B cell (primary cell): Measurements from ENCODE around the gene WASF2. TPM values are rescaled to one million over a fixed set of nuclear protein-coding genes. Genes with fewer than 3 reads are reported as not detected.
A peak's percentile ranks its signal among the peaks of the same experiment; 100 is the strongest.

Experiments used
- ATAC-seq: fragments of 200-7000 bp; cut with Tn5 transposase; one replicate; pipeline ENCODE4 v1.10.0; 2021; ENCODE audit warnings: low read depth, mild to moderate bottlenecking, moderate number of reproducible peaks, moderate library complexity
- CTCF ChIA-PET: fragments of 350-600 bp; sonication (Branson Sonifier 250); formaldehyde crosslinking; loops from one replicate; lab custom pipeline; 2021; ENCODE audit warnings: antibody characterized with exemption, inconsistent platforms; lab: Charles Lee
- POLR2A ChIA-PET: fragments of 350-600 bp; sonication (Branson Sonifier 250); formaldehyde crosslinking; loops from one replicate; lab custom pipeline; 2021; ENCODE audit warnings: antibody characterized with exemption; lab: Charles Lee
- DNase-seq: peaks from one replicate; pipeline ENCODE4 v3.0.0; 2013
- H2AFZ ChIP-seq: 2 replicates; pipeline ENCODE4 v1.6.1; 2012; ENCODE audit warnings: mild to moderate bottlenecking, low read depth, low read length; ENCODE audit not compliant: insufficient read depth, poor library complexity, severe bottlenecking
- H3K27ac ChIP-seq, 2 donors: 1 replicate in 1 of 2; 2 replicates in 1 of 2; pipeline ENCODE4 v1.5.1; 2012 to 2013; ENCODE audit warnings: low read length in 2 of 2, mild to moderate bottlenecking in 2 of 2, moderate library complexity in 1 of 2
- H3K27me3 ChIP-seq, 4 experiments: fragments of 200-600 bp in 1 of 4; sonication (generic) in 1 of 4; replicated peaks in 1 of 4; 1 replicate in 2 of 4; 2 replicates in 2 of 4; pipeline versions ENCODE4 v1.6.1 to v1.7.0; 2013 to 2016; ENCODE audit warnings: low read length in 3 of 4, mild to moderate bottlenecking in 2 of 4, mixed read lengths in 1 of 4, moderate library complexity in 1 of 4; ENCODE audit not compliant: insufficient read depth in 4 of 4, control insufficient read depth in 3 of 4; ENCODE audit errors: control extremely low read depth in 1 of 4
- H3K36me3 ChIP-seq, 2 experiments: replicated peaks in 1 of 2; 1 replicate in 1 of 2; 2 replicates in 1 of 2; pipeline versions ENCODE4 v1.6.1 to v1.7.1; 2013; ENCODE audit warnings: low read length in 1 of 2; ENCODE audit not compliant: insufficient read depth in 2 of 2, control insufficient read depth in 1 of 2; ENCODE audit errors: control extremely low read depth in 1 of 2, extremely low read depth in 1 of 2
- H3K4me1 ChIP-seq, 2 donors: fragments of 200-600 bp in 1 of 2; sonication (generic) in 1 of 2; 1 replicate in 1 of 2; 2 replicates in 1 of 2; pipeline versions ENCODE4 v1.5.1 to v1.6.1; 2013 to 2017; ENCODE audit warnings: low read length in 2 of 2; ENCODE audit not compliant: control insufficient read depth in 2 of 2, insufficient read depth in 2 of 2
- H3K4me2 ChIP-seq: replicated peaks from 2 replicates; pipeline ENCODE3; 2012; ENCODE audit warnings: mild to moderate bottlenecking, low read depth, low read length; ENCODE audit not compliant: poor library complexity, severe bottlenecking
- H3K4me3 ChIP-seq, 5 experiments: fragments of 200-600 bp in 1 of 5; sonication (generic) in 1 of 5; 1 replicate in 3 of 5; 2 replicates in 2 of 5; pipeline versions ENCODE4 v1.5.1 to v1.7.0; 2011 to 2016; ENCODE audit warnings: low read length in 4 of 5, mild to moderate bottlenecking in 4 of 5, low read depth in 2 of 5, control low read depth in 1 of 5, moderate library complexity in 1 of 5; ENCODE audit not compliant: insufficient read depth in 1 of 5; ENCODE audit errors: control extremely low read depth in 1 of 5, extremely low read depth in 1 of 5
- H3K79me2 ChIP-seq: fragments of 200-600 bp; sonication (generic); one replicate; pipeline ENCODE4 v1.6.0; 2016; ENCODE audit warnings: low read length; ENCODE audit not compliant: control insufficient read depth, insufficient read depth
- H3K9ac ChIP-seq: fragments of 200-600 bp; sonication (generic); 2 replicates; pipeline ENCODE4 v1.6.1; 2017; ENCODE audit warnings: mild to moderate bottlenecking, low read length, moderate library complexity
- H3K9me3 ChIP-seq, 3 donors: one replicate each; pipeline versions ENCODE4 v1.6.1 to v1.7.1; 2013; ENCODE audit warnings: low read length in 2 of 3; ENCODE audit not compliant: control insufficient read depth in 2 of 3, insufficient read depth in 1 of 3; ENCODE audit errors: control extremely low read depth in 1 of 3
- H4K20me1 ChIP-seq: 2 replicates; pipeline ENCODE4 v1.6.0; 2012; ENCODE audit warnings: mild to moderate bottlenecking, low read length; ENCODE audit not compliant: insufficient read depth, control insufficient read depth, poor library complexity, severe bottlenecking
- H3K27ac Mint-ChIP-seq: one replicate; pipeline ENCODE4 v1.8.0; 2021; ENCODE audit warnings: mixed read lengths
- H3K27me3 Mint-ChIP-seq: one replicate; pipeline ENCODE4 v1.8.0; 2021; ENCODE audit warnings: mixed read lengths
- H3K4me1 Mint-ChIP-seq: one replicate; pipeline ENCODE4 v1.8.0; 2021; ENCODE audit warnings: mixed read lengths
- H3K4me3 Mint-ChIP-seq: one replicate; pipeline ENCODE4 v1.8.0; 2021; ENCODE audit warnings: mixed read lengths
- H3K9me3 Mint-ChIP-seq: one replicate; pipeline ENCODE4 v1.8.0; 2022; ENCODE audit warnings: mixed read lengths; ENCODE audit not compliant: insufficient read depth
- EZH2 ChIP-seq: IDR thresholded peaks from 2 replicates; pipeline ENCODE4 v1.6.1; 2012; ENCODE audit warnings: borderline replicate concordance, low read depth, mild to moderate bottlenecking, moderate library complexity, low read length; ENCODE audit not compliant: insufficient read depth, poor library complexity, severe bottlenecking
- WGBS: methylation state at CpG from one replicate; pipeline ENCODE4 v1.1.5; 2013; ENCODE audit warnings: missing lambda C conversion rate; ENCODE audit not compliant: insufficient coverage; 5-methylcytosine and 5-hydroxymethylcytosine counted together
- intact Hi-C: fragments of 100-400 bp; cut with micrococcal nuclease; formaldehyde crosslinking; loops from one replicate; pipeline ENCODE4 v1.10.0; 2022
- polyA plus RNA-seq: library from polyadenylated mRNA; depleted of rRNA; stranded (reverse); fragments of >200 nt; gene quantifications from 2 replicates; pipeline ENCODE4 v1.2.3, GENCODE V29; 2012
- total RNA-seq, 2 donors: library from RNA; stranded (reverse); fragments of 120-200 nt in 1 of 2; gene quantifications; 1 replicate in 1 of 2; 2 replicates in 1 of 2; pipeline versions ENCODE4 v1.2.3 to v1.2.4, GENCODE V29; 2013 to 2022
- TF ChIP-seq, protein P1 (sequence below): fragments of 200-600 bp; IDR thresholded peaks from one replicate; pipeline ENCODE4 v1.8.0; 2022; ENCODE audit warnings: antibody characterized with exemption, mild to moderate bottlenecking

WASF2 gene
- total and polyA plus RNA-seq, 2 donors (not counting 1 experiment from before 2014, with no cell fraction given): 67.4 to 169 TPM

DNA sequence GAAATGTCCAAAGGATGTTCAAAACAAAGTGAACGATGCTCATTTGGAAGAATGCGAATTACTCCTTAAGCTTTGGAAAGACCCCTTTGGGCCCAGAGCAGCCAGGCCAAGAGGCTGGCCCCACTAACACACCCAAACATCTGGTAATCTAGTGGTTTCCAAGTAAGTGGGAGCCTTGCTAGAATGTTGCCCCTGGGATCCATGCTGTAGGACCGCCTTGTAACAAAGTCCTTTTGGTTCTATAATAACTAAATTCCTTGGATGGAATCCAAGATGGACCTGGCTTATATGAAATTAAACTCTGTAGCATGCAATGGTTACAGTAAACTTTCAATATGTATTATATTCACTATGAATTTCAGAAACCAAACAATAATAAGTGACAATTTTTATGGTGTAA lies 72.3 kb downstream of the WASF2 start:
- POLR2A ChIA-PET: no interaction called here
- Histone ChIP-seq H3K4me2 (no peak overlapping the region), H3K79me2 (peaks cover 67% of the 10 kb centered on the region), H3K36me3 (peaks cover 4 to 71% of the 10 kb centered on the region in 2 experiments), H3K27me3 (no peaks in the 10 kb centered on the region), H4K20me1 (peaks cover 54% of the 10 kb centered on the region), H3K4me3 (no peak overlapping the region), H2AFZ (no peak overlapping the region), H3K27ac (peak overlapping the region in 1 of 2 donors; percentile 69), H3K4me1 (peaks cover 42 to 47% of the 10 kb centered on the region in 2 donors), H3K9ac (no peak overlapping the region), H3K9me3 (no peaks in the 10 kb centered on the region)
- peak overlapping the region; percentile 85 for H3K27ac Mint-ChIP-seq
- no peak for DNase-seq
- ATAC-seq: no peak
- H3K4me1 Mint-ChIP-seq: peaks cover 48% of the 10 kb centered on the region
- intact Hi-C loops: loop anchor here (2.0 to 5.0 kb wide), 2 partner anchors 19 to 245 kb away; no protein-coding TSS in a partner anchor
- CTCF ChIA-PET: interaction anchor here (0.7 to 9.5 kb wide), 11 partner anchors 10 to 245 kb away, joined by 3 to 95 read pairs (median 6); partner anchors contain the start of genes AHDC1 and WASF2
- H3K27me3 Mint-ChIP-seq: no peaks in the 10 kb centered on the region
- WGBS: 100% methylated on average over 2 of the region's 3 CpGs
- no peak overlapping the region for H3K4me3 Mint-ChIP-seq
- TF ChIP-seq, protein P1, sequence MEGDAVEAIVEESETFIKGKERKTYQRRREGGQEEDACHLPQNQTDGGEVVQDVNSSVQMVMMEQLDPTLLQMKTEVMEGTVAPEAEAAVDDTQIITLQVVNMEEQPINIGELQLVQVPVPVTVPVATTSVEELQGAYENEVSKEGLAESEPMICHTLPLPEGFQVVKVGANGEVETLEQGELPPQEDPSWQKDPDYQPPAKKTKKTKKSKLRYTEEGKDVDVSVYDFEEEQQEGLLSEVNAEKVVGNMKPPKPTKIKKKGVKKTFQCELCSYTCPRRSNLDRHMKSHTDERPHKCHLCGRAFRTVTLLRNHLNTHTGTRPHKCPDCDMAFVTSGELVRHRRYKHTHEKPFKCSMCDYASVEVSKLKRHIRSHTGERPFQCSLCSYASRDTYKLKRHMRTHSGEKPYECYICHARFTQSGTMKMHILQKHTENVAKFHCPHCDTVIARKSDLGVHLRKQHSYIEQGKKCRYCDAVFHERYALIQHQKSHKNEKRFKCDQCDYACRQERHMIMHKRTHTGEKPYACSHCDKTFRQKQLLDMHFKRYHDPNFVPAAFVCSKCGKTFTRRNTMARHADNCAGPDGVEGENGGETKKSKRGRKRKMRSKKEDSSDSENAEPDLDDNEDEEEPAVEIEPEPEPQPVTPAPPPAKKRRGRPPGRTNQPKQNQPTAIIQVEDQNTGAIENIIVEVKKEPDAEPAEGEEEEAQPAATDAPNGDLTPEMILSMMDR: no peak
- TF ChIP-seq EZH2: no peak
- H3K9me3 Mint-ChIP-seq: no peaks in the 10 kb centered on the region

DNA sequence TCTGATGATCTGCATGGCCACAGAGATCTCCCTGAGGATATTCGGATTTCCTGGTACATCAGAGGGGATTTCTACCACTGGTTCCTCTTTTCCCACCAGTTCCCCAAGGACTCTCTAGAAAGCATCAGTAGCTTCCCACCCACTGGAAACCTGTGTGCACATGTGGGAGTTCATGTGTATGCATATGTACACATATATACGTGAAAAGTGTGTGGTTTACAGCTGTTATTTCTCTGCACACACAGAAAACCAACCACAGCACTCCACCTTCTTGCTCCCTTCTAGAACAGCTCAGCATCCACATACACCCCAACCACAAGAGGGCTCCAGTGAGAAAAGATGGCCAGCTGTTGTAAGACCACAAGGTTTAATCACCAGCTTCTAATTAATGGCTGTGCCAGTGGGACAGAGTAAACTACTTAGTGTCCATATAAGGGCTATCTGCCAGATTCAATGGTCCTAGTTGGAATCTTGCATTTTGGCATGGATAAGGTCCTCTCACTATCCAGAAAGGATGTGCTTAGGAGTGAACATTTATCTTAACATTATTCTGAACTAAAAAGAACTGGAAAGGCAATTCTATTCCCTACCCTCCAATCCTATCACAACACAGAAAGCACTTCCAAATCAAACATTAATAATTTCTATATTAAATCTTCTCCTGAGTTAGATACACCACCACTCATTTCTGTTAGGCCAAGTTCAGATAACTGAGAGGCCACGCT lies 73.4 kb downstream of the WASF2 start:
- POLR2A ChIA-PET: interaction anchor here (0.6 to 1.4 kb wide), 4 partner anchors 14 to 223 kb away, joined by 3 to 5 read pairs (median 4); no protein-coding TSS in a partner anchor
- H3K36me3 ChIP-seq: peaks cover 4 to 80% of the 10 kb centered on the region in 2 experiments
- intact Hi-C loops: loop anchor here (1.0 to 5.0 kb wide), 3 partner anchors 20 to 246 kb away; partner anchors contain the start of gene AHDC1

More for the DNA sequence above, 73.4 kb downstream of the WASF2 start:
- H3K9ac ChIP-seq: no peak overlapping the region
- no peaks in the 10 kb centered on the region for H3K9me3 Mint-ChIP-seq
- WGBS: 100% methylated on average over 1 of the region's 3 CpGs
- H3K4me3 Mint-ChIP-seq: no peak overlapping the region
- peak overlapping the region; percentile 37 to 69 for H3K27ac ChIP-seq
- ATAC-seq (peak; percentile 66), DNase-seq (peak; percentile 79)
- CTCF ChIA-PET: interaction anchor here (0.6 to 9.5 kb wide), 36 partner anchors 9 to 371 kb away, joined by 3 to 95 read pairs (median 4); partner anchors contain the start of genes AHDC1 and WASF2
- H3K27ac Mint-ChIP-seq: peak overlapping the region; percentile 69
- peaks cover 55% of the 10 kb centered on the region for H3K79me2 ChIP-seq
- H3K9me3 ChIP-seq: no peaks in the 10 kb centered on the region
- H3K4me2 ChIP-seq: peak overlapping the region; percentile 11
- no peak overlapping the region for H3K4me3 ChIP-seq
- H3K27me3 ChIP-seq: no peaks in the 10 kb centered on the region
- H3K4me1 ChIP-seq: peaks cover 38 to 39% of the 10 kb centered on the region in 2 donors
- H3K4me1 Mint-ChIP-seq: peaks cover 41% of the 10 kb centered on the region
- H3K27me3 Mint-ChIP-seq: no peaks in the 10 kb centered on the region
- peaks cover 44% of the 10 kb centered on the region for H4K20me1 ChIP-seq
- H2AFZ ChIP-seq: no peak overlapping the region
- TF ChIP-seq, protein P1: peak; percentile 78
- TF ChIP-seq EZH2: no peak
